ENCODE results near the gene CHD2.

The CHD2 gene

GRCh38 chr15:93049914-93050578, 149.9 kb downstream of the CHD2 start:
- Histone ChIP-seq H3K36me3 (ENCODE audit: insufficient read depth, low read length) (no peaks in the 10 kb centered on the region), H3K4me3 (ENCODE audit: low read depth, low read length) (no peak overlapping the region), H3K27ac (ENCODE audit: low read depth, low read length) (no peak overlapping the region), H2AFZ (ENCODE audit: low read length, unreplicated experiment) (no peak overlapping the region), H3K79me2 (ENCODE audit: control insufficient read depth, insufficient read depth, low read length, unreplicated experiment) (no peaks in the 10 kb centered on the region), H3K4me1 (ENCODE audit: control insufficient read depth, insufficient read depth, low read length, unreplicated experiment) (no peaks in the 10 kb centered on the region), H3K27me3 (ENCODE audit: insufficient read depth, low read length) (no peaks in the 10 kb centered on the region)

DNA sequence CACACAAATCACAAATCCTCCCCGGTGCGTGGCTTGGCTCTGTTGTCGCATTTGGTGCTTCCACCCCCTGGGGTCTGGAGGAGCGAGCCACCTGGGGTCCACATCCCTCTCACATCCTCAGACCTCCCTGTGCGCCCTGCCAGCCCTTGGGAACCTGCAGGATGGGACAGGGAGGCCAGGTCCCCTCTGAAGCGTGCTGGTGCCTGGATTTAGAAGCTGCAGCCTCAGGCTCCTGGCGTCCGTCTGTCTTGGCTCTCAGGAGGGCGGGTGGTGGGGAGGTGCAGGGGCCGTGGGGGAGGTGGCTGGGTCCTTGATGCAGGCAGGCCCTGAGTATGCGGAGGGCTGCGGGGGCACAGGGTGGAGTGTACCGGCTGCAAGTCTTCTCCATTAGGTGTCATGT, 150.5 kb downstream of the CHD2 start:
- Histone ChIP-seq H2AFZ (ENCODE audit: low read length, unreplicated experiment) (no peak overlapping the region), H3K4me3 (ENCODE audit: low read depth, low read length) (no peak overlapping the region), H3K4me1 (ENCODE audit: control insufficient read depth, insufficient read depth, low read length, unreplicated experiment) (no peaks in the 10 kb centered on the region), H3K27ac (ENCODE audit: low read depth, low read length) (no peak overlapping the region), H3K27me3 (ENCODE audit: insufficient read depth, low read length) (no peaks in the 10 kb centered on the region), H3K36me3 (ENCODE audit: insufficient read depth, low read length) (no peaks in the 10 kb centered on the region), H3K79me2 (ENCODE audit: control insufficient read depth, insufficient read depth, low read length, unreplicated experiment) (no peaks in the 10 kb centered on the region)

DNA sequence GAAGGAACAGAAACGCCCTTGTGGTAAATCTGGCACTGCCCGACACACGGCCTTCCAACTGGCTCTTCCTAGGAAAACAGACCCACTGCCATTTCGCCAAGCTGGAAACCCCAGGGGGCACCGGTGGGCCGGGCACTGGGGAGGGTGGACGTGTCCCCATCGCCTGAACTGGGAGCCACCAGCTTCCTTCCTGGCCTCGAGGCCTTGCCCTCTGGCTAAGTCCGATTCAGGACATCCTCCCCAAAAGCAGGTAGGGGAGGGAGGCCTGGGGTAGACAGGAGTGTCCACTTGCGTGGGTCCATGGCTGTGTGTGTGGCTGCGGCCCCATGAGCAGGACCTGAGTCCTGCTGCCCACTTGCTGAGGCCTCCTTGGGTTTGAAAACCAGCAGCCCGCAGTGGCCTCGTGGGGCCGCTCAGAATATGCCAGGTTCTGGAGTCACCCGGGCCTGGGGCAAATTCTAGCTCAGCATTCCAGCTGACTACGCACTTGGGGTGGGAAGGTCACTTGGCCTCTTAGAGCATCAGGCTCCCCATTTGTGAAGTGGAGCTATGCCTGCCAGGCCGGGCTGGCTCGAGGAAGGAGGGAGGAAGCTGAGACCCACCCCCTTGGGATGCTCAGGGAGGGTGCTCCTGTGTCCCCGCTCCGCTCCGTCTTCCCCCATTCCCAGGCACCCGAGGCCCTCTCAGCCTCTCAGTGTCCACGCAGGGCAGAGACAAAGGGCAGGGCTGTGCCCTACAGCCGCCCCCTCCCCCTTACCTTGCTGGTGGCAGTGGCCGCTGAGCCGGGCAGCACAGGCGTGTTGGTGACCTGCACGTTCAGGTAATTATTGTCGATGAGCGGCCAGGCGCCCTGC, 151.3 kb downstream of the CHD2 start:
- Histone ChIP-seq H3K4me3 (ENCODE audit: low read depth, low read length) (no peak overlapping the region), H3K27ac (ENCODE audit: low read depth, low read length) (no peak overlapping the region), H3K4me1 (ENCODE audit: control insufficient read depth, insufficient read depth, low read length, unreplicated experiment) (no peaks in the 10 kb centered on the region), H3K79me2 (ENCODE audit: control insufficient read depth, insufficient read depth, low read length, unreplicated experiment) (no peaks in the 10 kb centered on the region), H3K27me3 (ENCODE audit: insufficient read depth, low read length) (no peaks in the 10 kb centered on the region), H3K36me3 (ENCODE audit: insufficient read depth, low read length) (no peaks in the 10 kb centered on the region), H2AFZ (ENCODE audit: low read length, unreplicated experiment) (no peak overlapping the region)

DNA sequence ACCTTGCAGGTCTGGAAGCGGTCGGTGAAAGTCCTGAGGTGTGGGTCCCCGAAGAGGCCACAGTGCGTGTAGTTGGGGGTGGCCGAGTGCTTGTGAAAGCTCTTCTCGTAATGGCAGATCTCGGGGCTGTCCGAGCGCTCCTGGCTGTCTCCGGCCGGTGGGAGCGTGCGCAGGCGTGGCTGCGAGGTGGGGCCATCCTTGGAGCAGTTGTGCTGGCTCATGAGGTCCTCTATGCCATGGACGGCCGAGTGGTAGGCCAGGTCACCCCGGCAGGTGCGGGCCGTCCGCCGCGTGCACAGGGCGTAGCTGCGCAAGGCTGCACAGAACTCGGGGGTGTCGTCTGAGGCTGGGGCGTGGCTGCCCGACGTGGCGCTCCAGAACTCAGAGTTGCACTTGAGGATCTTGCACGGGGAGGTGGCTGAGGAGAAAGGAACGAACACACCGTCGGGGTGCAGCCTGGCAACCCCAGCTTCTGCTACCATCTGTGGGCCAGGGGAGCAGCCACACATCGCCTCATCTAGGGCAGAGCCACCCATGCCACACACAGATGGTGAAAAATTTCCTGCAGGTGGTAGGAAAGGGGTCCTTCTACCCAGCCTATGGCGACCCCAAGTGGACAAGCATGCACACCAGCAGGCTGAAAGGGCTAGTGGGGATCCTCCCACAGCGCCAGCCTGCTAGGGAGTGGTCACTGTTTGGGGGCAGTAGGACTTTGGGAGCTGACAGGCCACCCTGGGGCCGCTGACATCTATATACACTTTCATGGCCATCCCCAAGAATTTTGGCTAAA, 152.2 kb downstream of the CHD2 start:
- no peak overlapping the region for H3K4me3 ChIP-seq (ENCODE audit: low read depth, low read length)
- H3K27me3 ChIP-seq (ENCODE audit: insufficient read depth, low read length): no peaks in the 10 kb centered on the region
- H3K27ac ChIP-seq (ENCODE audit: low read depth, low read length): no peak overlapping the region
- no peaks in the 10 kb centered on the region for H3K79me2 ChIP-seq (ENCODE audit: control insufficient read depth, insufficient read depth, low read length, unreplicated experiment)
- H2AFZ ChIP-seq (ENCODE audit: low read length, unreplicated experiment): no peak overlapping the region
- no peaks in the 10 kb centered on the region for H3K36me3 ChIP-seq (ENCODE audit: insufficient read depth, low read length)
- H3K4me1 ChIP-seq (ENCODE audit: control insufficient read depth, insufficient read depth, low read length, unreplicated experiment): no peaks in the 10 kb centered on the region

DNA sequence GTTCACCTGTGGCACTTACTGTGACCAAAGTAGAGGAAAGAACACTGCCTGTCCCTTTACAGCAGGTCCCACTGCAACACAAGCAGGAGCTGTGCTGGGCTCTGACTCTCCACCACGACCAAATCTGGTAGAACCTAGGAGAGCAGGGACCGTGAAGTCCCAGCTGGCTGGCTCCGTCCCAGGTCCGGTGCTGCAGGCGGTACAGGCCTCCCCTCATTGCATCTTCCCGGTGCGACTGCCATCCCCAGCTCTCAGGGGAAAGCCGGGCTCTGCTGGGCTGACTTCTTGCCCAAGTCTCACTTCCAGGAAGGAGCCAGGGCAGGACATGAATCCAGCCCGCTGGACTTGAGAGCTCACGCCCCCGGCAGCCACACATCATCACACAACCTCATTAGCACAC, 155.1 kb downstream of the CHD2 start:
- H3K79me2 ChIP-seq (ENCODE audit: control insufficient read depth, insufficient read depth, low read length, unreplicated experiment): no peaks in the 10 kb centered on the region
- no peak overlapping the region for H2AFZ ChIP-seq (ENCODE audit: low read length, unreplicated experiment)
- H3K27ac ChIP-seq (ENCODE audit: low read depth, low read length): no peak overlapping the region
- peaks cover 3% of the 10 kb centered on the region; the same call in 1 of the 2 replicates for H3K27me3 ChIP-seq (ENCODE audit: insufficient read depth, low read length)
- H3K4me1 ChIP-seq (ENCODE audit: control insufficient read depth, insufficient read depth, low read length, unreplicated experiment): no peaks in the 10 kb centered on the region
- H3K36me3 ChIP-seq (ENCODE audit: insufficient read depth, low read length): no peaks in the 10 kb centered on the region
- H3K4me3 ChIP-seq (ENCODE audit: low read depth, low read length): no peak overlapping the region

DNA sequence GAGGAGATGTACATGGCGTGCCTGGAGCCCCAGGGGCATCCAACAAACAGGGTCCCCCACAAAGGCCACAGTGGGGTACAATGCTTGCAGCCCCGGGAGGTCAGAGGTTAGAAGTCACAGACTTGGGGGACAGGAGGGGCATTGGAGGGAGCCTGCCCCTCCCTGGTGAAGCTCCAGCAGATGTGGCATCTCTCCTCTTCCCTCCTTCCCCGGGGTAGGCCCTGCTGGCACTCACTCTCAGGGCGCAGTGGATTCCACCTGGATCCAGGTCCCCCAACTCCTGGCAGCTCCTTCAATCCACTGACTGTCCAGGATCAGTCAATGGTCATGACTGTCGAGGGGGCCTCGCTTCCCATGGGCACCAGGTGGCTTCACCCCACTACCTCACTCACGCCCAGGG, 156.7 kb downstream of the CHD2 start:
- no peak overlapping the region for H2AFZ ChIP-seq (ENCODE audit: low read length, unreplicated experiment)
- H3K27me3 ChIP-seq (ENCODE audit: insufficient read depth, low read length): peaks cover 3% of the 10 kb centered on the region; the same call in 1 of the 2 replicates
- no peaks in the 10 kb centered on the region for H3K36me3 ChIP-seq (ENCODE audit: insufficient read depth, low read length)
- H3K4me1 ChIP-seq (ENCODE audit: control insufficient read depth, insufficient read depth, low read length, unreplicated experiment): no peaks in the 10 kb centered on the region
- H3K79me2 ChIP-seq (ENCODE audit: control insufficient read depth, insufficient read depth, low read length, unreplicated experiment): no peaks in the 10 kb centered on the region
- no peak overlapping the region for H3K4me3 ChIP-seq (ENCODE audit: low read depth, low read length)
- H3K27ac ChIP-seq (ENCODE audit: low read depth, low read length): no peak overlapping the region

DNA sequence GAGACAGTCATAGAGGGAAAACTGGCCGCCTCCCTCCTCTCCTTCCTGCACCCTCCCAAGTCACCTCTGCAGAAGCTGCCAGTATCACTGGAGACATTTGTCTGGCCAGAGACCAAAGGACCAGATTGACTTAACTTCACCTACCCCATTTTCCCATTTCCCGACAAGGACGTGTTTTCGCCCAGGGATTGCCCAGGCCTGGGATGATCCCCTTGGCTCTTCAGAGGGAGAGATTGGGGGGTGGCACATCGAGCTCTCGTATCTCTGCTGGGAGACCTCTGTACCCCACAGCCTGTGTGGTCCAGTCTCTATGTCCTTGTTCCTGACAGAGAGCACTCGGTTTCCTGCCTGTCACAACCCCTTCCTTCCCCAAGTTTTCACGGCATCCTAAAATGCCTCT, 157.5 kb downstream of the CHD2 start:
- Histone ChIP-seq H3K4me3 (ENCODE audit: low read depth, low read length) (no peak overlapping the region), H3K27ac (ENCODE audit: low read depth, low read length) (no peak overlapping the region), H3K4me1 (ENCODE audit: control insufficient read depth, insufficient read depth, low read length, unreplicated experiment) (no peaks in the 10 kb centered on the region), H2AFZ (ENCODE audit: low read length, unreplicated experiment) (no peak overlapping the region), H3K79me2 (ENCODE audit: control insufficient read depth, insufficient read depth, low read length, unreplicated experiment) (no peaks in the 10 kb centered on the region), H3K36me3 (ENCODE audit: insufficient read depth, low read length) (no peaks in the 10 kb centered on the region), H3K27me3 (ENCODE audit: insufficient read depth, low read length) (peaks cover 3% of the 10 kb centered on the region; the same call in 1 of the 2 replicates)

GRCh38 chr15:93058128-93058527, 158.0 kb downstream of the CHD2 start:
- Histone ChIP-seq H3K4me3 (ENCODE audit: low read depth, low read length) (no peak overlapping the region), H3K36me3 (ENCODE audit: insufficient read depth, low read length) (no peaks in the 10 kb centered on the region), H3K79me2 (ENCODE audit: control insufficient read depth, insufficient read depth, low read length, unreplicated experiment) (no peaks in the 10 kb centered on the region), H3K27me3 (ENCODE audit: insufficient read depth, low read length) (peaks cover 4% of the 10 kb centered on the region; the same call in 1 of the 2 replicates), H2AFZ (ENCODE audit: low read length, unreplicated experiment) (no peak overlapping the region), H3K4me1 (ENCODE audit: control insufficient read depth, insufficient read depth, low read length, unreplicated experiment) (no peaks in the 10 kb centered on the region), H3K27ac (ENCODE audit: low read depth, low read length) (no peak overlapping the region)

- Histone ChIP-seq H3K36me3 (ENCODE audit: insufficient read depth, low read length) (no peaks in the 10 kb centered on the region), H3K27me3 (ENCODE audit: insufficient read depth, low read length) (peaks cover 12% of the 10 kb centered on the region), H3K4me3 (ENCODE audit: low read depth, low read length) (no peak overlapping the region), H2AFZ (ENCODE audit: low read length, unreplicated experiment) (no peak overlapping the region), H3K27ac (ENCODE audit: low read depth, low read length) (no peak overlapping the region), H3K4me1 (ENCODE audit: control insufficient read depth, insufficient read depth, low read length, unreplicated experiment) (no peaks in the 10 kb centered on the region), H3K79me2 (ENCODE audit: control insufficient read depth, insufficient read depth, low read length, unreplicated experiment) (no peaks in the 10 kb centered on the region)
These were observed 158.8 kb downstream of the CHD2 start for GRCh38 chr15:93058904-93059427.

- Histone ChIP-seq H3K4me1 (ENCODE audit: control insufficient read depth, insufficient read depth, low read length, unreplicated experiment) (no peaks in the 10 kb centered on the region), H3K4me3 (ENCODE audit: low read depth, low read length) (no peak overlapping the region), H3K79me2 (ENCODE audit: control insufficient read depth, insufficient read depth, low read length, unreplicated experiment) (no peaks in the 10 kb centered on the region), H3K27me3 (ENCODE audit: insufficient read depth, low read length) (peaks cover 14% of the 10 kb centered on the region), H3K27ac (ENCODE audit: low read depth, low read length) (no peak overlapping the region), H3K36me3 (ENCODE audit: insufficient read depth, low read length) (no peaks in the 10 kb centered on the region), H2AFZ (ENCODE audit: low read length, unreplicated experiment) (no peak overlapping the region)
These were observed 159.3 kb downstream of the CHD2 start for GRCh38 chr15:93059442-93059841.
